Measurements from ENCODE around the gene GRM2.

GRCh38 chr3:51704511-51704950 is 2.3 kb upstream of the GRM2 start:
- no peak for TF ChIP-seq CTCF (IDR thresholded peaks at IDR 0.05; ENCODE audit: borderline replicate concordance, extremely low read depth, low read length, poor library complexity, severe bottlenecking)
- TF ChIP-seq EZH2 (IDR thresholded peaks at IDR 0.05; ENCODE audit: borderline replicate concordance, low read depth, low read length, severe bottlenecking) = no peak

All from DND-41 (cell line).